HepG2 (cell line): ENCODE results near the gene HNRNPL. TPM values are rescaled to one million over a fixed set of nuclear protein-coding genes. Genes with fewer than 3 reads are reported as not detected.

Source experiments
- CERS6 ChIP-seq: sonication (generic); formaldehyde crosslinking; IDR thresholded peaks from 2 replicates; pipeline ENCODE4 v1.5.0; 2020; ENCODE audit warnings: missing genetic modification reagents
- HOXA5 ChIP-seq: sonication (generic); formaldehyde crosslinking; IDR thresholded peaks from 2 replicates; pipeline ENCODE4 v1.4.0; 2020; ENCODE audit warnings: missing genetic modification reagents
- KLF9 ChIP-seq: IDR thresholded peaks from 2 replicates; pipeline ENCODE4 v1.6.1; 2016; ENCODE audit warnings: low read depth
- NFE2L2 ChIP-seq: fragments of 150-350 bp; IDR thresholded peaks from 2 replicates; pipeline ENCODE4 v1.6.1; 2014; ENCODE audit warnings: low read length
- NFYB ChIP-seq: sonication (generic); formaldehyde crosslinking; IDR thresholded peaks from 2 replicates; pipeline ENCODE4 v1.4.0; 2020; ENCODE audit warnings: missing genetic modification reagents
- RXRA ChIP-seq: sonication (generic); formaldehyde crosslinking; IDR thresholded peaks from 2 replicates; pipeline ENCODE4 v1.5.1; 2020; ENCODE audit warnings: missing genetic modification reagents
- SATB2 ChIP-seq: sonication (generic); formaldehyde crosslinking; IDR thresholded peaks from 2 replicates; pipeline ENCODE4 v1.5.0; 2020; ENCODE audit warnings: missing genetic modification reagents
- SETDB1 ChIP-seq: sonication (generic); formaldehyde crosslinking; IDR thresholded peaks from 2 replicates; pipeline ENCODE4 v1.5.1; 2020; ENCODE audit warnings: missing genetic modification reagents, mild to moderate bottlenecking, borderline replicate concordance
- ZBTB3 ChIP-seq: sonication (generic); formaldehyde crosslinking; IDR thresholded peaks from 2 replicates; pipeline ENCODE4 v1.4.0; 2020; ENCODE audit warnings: low read depth, mild to moderate bottlenecking, moderate library complexity, missing genetic modification reagents, borderline replicate concordance
- ZBTB40 ChIP-seq, 2 experiments: fragments of 450-650 bp in 1 of 2; sonication (generic) in 1 of 2; formaldehyde crosslinking in 1 of 2; IDR thresholded peaks; 2 replicates each; pipeline versions ENCODE4 v1.6.1 to v1.8.0; 2016 to 2022; ENCODE audit warnings: antibody characterized with exemption in 1 of 2, mild to moderate bottlenecking in 1 of 2, missing genetic modification reagents in 1 of 2
- ZNF414 ChIP-seq: sonication (generic); formaldehyde crosslinking; IDR thresholded peaks from 2 replicates; pipeline ENCODE4 v1.5.0; 2020; ENCODE audit warnings: missing genetic modification reagents
- ZNF503 ChIP-seq: sonication (generic); formaldehyde crosslinking; IDR thresholded peaks from 2 replicates; pipeline ENCODE4 v1.4.0; 2020; ENCODE audit warnings: missing genetic modification reagents
- ZNF549 ChIP-seq: sonication (generic); formaldehyde crosslinking; IDR thresholded peaks from 2 replicates; pipeline ENCODE4 v1.5.0; 2020; ENCODE audit warnings: missing genetic modification reagents
- polyA plus RNA-seq, 8 experiments: library from polyadenylated mRNA; depleted of rRNA in 3 of 8; stranded (reverse) in 7 of 8; unstranded in 1 of 8; fragments of >200 nt; fragmentation: Illumina TruSeq in 4 of 8; extraction: Trizol in 4 of 8; gene quantifications; 2 replicates each; pipeline versions ENCODE4 v1.2.1 to v1.2.3, GENCODE V29; 2011 to 2016; ENCODE audit warnings: low read depth in 4 of 8, missing spikeins in 1 of 8, mixed read lengths in 1 of 8; ENCODE audit not compliant: insufficient read depth in 1 of 8
- total RNA-seq, 5 experiments: library from RNA; depleted of rRNA; stranded (reverse); fragments of >200 nt; fragmentation: Illumina TruSeq; extraction: Trizol; gene quantifications; 2 replicates each; pipeline ENCODE4 v1.2.3, GENCODE V29; 2016; ENCODE audit warnings: low read depth in 1 of 5

Gene HNRNPL
- total and polyA plus RNA-seq, 2 of the 13 experiments (the other 11 are each of a cell fraction or from before 2014, with no cell fraction given) = 156 to 278 TPM

GRCh38 chr19:38852231-38853044 lies 2.7 kb upstream of the HNRNPL start (continued):
- TF ChIP-seq ZBTB40 (IDR thresholded peaks at IDR 0.05) (no peak), ZBTB40 (CRISPR knock-in tag; IDR thresholded peaks at IDR 0.05) (0 out of 2 replicates have a peak, but pooled peaks have one; percentile 43), SETDB1 (CRISPR knock-in tag) (no peak), HOXA5 (CRISPR knock-in tag) (no peak), NFE2L2 (no peak), ZBTB3 (CRISPR knock-in tag) (no peak), CERS6 (CRISPR knock-in tag) (no peak), RXRA (CRISPR knock-in tag) (no peak; the same call in 1 of the 2 replicates), ZNF503 (CRISPR knock-in tag) (no peak), KLF9 (CRISPR knock-in tag) (no peak), ZNF414 (CRISPR knock-in tag) (no peak), NFYB (CRISPR knock-in tag) (no peak), ZNF549 (CRISPR knock-in tag) (no peak), SATB2 (CRISPR knock-in tag) (no peak)
